Gastrocnemius medialis (tissue), 4 donors: ENCODE results near the gene SMIM44.

ENCODE experiments used
- POLR2A ChIP-seq, 2 donors: fragments of 450-650 bp; IDR thresholded peaks; one replicate each; pipeline ENCODE4 v1.6.1; 2017; ENCODE audit warnings: antibody characterized with exemption in 2 of 2, mild to moderate bottlenecking in 2 of 2, moderate library complexity in 2 of 2
- TF ChIP-seq, protein P1 (sequence below), 5 experiments: fragments of 450-650 bp in 3 of 5; fragments of 200-600 bp in 2 of 5; sonication (generic) in 2 of 5; IDR thresholded peaks in 4 of 5; conservative IDR thresholded peaks in 1 of 5; 1 replicate in 4 of 5; 2 replicates in 1 of 5; pipeline ENCODE4 v1.5.1; 2016 to 2019; ENCODE audit warnings: antibody characterized with exemption in 5 of 5, mild to moderate bottlenecking in 3 of 5, moderate library complexity in 3 of 5

DNA sequence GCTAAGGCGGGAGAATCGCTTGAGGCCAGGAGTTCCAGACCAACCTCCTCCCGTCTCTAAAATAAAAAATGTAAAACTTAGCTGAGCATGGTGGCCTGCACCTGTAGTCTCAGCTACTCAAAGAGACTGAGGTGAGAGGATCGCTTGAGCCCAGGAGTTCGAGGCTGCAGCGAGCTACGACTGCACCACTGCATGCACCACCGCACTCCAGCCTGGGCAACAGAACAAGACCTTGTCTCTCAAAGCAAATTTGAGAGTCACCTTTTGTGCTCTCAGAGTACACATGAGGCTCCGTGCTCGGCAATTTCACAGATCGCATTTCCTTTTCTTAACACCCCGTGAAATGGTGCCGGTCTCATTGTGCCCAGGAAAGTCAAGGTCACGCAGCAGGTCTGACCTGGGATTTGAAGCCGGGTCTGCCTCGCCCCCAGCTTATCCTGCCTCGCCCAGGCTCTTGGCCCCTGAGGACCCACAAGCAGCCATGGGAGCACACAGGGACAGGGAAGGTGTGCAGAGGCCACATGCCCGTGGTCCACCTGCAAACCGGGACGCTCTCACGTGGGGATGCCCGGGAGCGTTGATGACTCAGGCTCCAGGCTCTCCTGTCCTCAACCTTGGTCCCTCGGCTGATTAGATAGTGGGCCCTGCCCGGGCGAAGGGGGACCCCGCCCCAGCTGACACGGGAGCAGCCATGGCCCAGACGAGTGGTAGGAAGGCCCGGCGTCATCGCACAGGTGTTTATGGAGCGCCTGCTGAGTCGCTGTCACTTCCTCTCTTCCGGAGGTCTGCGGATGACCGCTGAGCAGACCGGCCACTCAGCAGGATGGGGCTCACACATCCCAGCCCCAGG is 1.8 kb downstream of the SMIM44 start:
- TF ChIP-seq, protein P1, sequence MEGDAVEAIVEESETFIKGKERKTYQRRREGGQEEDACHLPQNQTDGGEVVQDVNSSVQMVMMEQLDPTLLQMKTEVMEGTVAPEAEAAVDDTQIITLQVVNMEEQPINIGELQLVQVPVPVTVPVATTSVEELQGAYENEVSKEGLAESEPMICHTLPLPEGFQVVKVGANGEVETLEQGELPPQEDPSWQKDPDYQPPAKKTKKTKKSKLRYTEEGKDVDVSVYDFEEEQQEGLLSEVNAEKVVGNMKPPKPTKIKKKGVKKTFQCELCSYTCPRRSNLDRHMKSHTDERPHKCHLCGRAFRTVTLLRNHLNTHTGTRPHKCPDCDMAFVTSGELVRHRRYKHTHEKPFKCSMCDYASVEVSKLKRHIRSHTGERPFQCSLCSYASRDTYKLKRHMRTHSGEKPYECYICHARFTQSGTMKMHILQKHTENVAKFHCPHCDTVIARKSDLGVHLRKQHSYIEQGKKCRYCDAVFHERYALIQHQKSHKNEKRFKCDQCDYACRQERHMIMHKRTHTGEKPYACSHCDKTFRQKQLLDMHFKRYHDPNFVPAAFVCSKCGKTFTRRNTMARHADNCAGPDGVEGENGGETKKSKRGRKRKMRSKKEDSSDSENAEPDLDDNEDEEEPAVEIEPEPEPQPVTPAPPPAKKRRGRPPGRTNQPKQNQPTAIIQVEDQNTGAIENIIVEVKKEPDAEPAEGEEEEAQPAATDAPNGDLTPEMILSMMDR (IDR thresholded peaks at IDR 0.05 in 4 of 5, conservative IDR thresholded peaks at IDR 0.05 in 1 of 5), result no peak
- TF ChIP-seq POLR2A (IDR thresholded peaks at IDR 0.05), result no peak
